Sigmoid colon (tissue), 3 donors: Measurements from ENCODE around the gene TUFM.

Source experiments
- POLR2A ChIP-seq, 2 donors: fragments of 450-650 bp; IDR thresholded peaks; one replicate each; pipeline ENCODE4 v1.6.1; 2016; ENCODE audit warnings: antibody characterized with exemption in 2 of 2, mild to moderate bottlenecking in 2 of 2, moderate library complexity in 2 of 2
- TF ChIP-seq, protein P1 (sequence below), 4 experiments: fragments of 450-650 bp in 3 of 4; fragments of 200-600 bp in 1 of 4; IDR thresholded peaks; one replicate each; pipeline ENCODE4 v1.5.1; 2016 to 2019; ENCODE audit warnings: antibody characterized with exemption in 4 of 4, mild to moderate bottlenecking in 3 of 4, moderate library complexity in 2 of 4

DNA sequence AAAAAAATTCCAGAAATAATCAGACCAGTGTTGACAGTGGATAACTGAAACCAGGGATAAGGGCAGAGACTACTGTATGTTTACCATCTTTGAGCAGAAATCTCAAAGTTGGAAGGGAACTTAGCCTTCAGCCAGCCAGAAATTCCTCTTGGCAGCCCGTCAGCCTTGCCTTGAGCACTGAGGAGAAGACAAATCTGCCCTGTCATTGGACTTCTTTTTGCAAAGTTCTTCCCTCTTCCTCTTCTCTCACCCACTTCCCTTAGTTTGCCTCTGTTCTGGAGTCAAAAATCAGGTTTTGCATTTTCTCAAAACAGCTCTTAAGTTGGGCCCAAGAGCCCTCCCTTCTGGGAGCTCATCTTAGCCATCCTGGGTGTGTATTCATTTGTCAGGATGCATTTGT lies 6.2 kb downstream of the TUFM start:
- TF ChIP-seq, protein P1, sequence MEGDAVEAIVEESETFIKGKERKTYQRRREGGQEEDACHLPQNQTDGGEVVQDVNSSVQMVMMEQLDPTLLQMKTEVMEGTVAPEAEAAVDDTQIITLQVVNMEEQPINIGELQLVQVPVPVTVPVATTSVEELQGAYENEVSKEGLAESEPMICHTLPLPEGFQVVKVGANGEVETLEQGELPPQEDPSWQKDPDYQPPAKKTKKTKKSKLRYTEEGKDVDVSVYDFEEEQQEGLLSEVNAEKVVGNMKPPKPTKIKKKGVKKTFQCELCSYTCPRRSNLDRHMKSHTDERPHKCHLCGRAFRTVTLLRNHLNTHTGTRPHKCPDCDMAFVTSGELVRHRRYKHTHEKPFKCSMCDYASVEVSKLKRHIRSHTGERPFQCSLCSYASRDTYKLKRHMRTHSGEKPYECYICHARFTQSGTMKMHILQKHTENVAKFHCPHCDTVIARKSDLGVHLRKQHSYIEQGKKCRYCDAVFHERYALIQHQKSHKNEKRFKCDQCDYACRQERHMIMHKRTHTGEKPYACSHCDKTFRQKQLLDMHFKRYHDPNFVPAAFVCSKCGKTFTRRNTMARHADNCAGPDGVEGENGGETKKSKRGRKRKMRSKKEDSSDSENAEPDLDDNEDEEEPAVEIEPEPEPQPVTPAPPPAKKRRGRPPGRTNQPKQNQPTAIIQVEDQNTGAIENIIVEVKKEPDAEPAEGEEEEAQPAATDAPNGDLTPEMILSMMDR (IDR thresholded peaks at IDR 0.05): no peak
- no peak for TF ChIP-seq POLR2A (IDR thresholded peaks at IDR 0.05)
